GM12878 (cell line): ENCODE measurements around the gene RAB6B. TPM values are rescaled to one million over a fixed set of nuclear protein-coding genes. Genes with fewer than 3 reads are reported as not detected.

Experiments
- ATAC-seq: fragments of 200-7000 bp; cut with Tn5 transposase; 3 replicates; pipeline ENCODE4 v1.9.1; 2020; ENCODE audit warnings: mild to moderate bottlenecking, moderate library complexity
- BruUV-seq: library from RNA; stranded (reverse); fragments of 400-500 nt; replicated peaks from 2 replicates; lab custom pipeline; 2021; lab: Mats Ljungman, UMichigan
- CTCF ChIA-PET: fragments of 300-600 bp; sonication (Branson Sonifier 250); formaldehyde crosslinking; extraction: SDS; loops from one replicate; lab custom pipeline; 2021; ENCODE audit warnings: inconsistent platforms; lab: Yijun Ruan, JAX
- POLR2A ChIA-PET: fragments of 350-600 bp; formaldehyde crosslinking; extraction: SDS; loops from one replicate; lab custom pipeline; 2021; ENCODE audit warnings: inconsistent platforms; lab: Charles Lee
- RAD21 ChIA-PET: fragments of 300-600 bp; sonication (Branson Sonifier 250); formaldehyde crosslinking; loops from one replicate; lab custom pipeline; 2023; ENCODE audit warnings: antibody characterized with exemption; ENCODE audit not compliant: unreplicated experiment; lab: Charles Lee
- SMC1A ChIA-PET: fragments of 300-600 bp; sonication (Branson Sonifier 250); formaldehyde crosslinking; loops from one replicate; lab custom pipeline; 2023; ENCODE audit not compliant: unreplicated experiment, uncharacterized antibody; lab: Charles Lee
- DNase-seq: peaks from one replicate; pipeline ENCODE4 v3.0.0-alpha.2; 2011; ENCODE audit warnings: low read depth, low spot score
- FAIRE-seq: peaks from 3 replicates; lab custom pipeline; 2011; peaks lifted over from hg19 to GRCh38; lab: Jason Lieb, UNC
- H2AFZ ChIP-seq: 2 replicates; pipeline ENCODE4 v1.6.0; 2011; ENCODE audit warnings: low read depth, low read length, control low read depth; ENCODE audit not compliant: control insufficient read depth
- H3K27ac ChIP-seq: 2 replicates; pipeline ENCODE4 v1.5.1; 2011; ENCODE audit warnings: control low read depth; ENCODE audit not compliant: control insufficient read depth, insufficient read depth
- H3K27me3 ChIP-seq, 2 experiments: replicated peaks in 1 of 2; 2 replicates each; pipeline versions ENCODE4 v1.6.0 to v1.6.1; 2011; ENCODE audit warnings: low read length in 1 of 2; ENCODE audit not compliant: control insufficient read depth in 2 of 2, insufficient read depth in 2 of 2
- H3K36me3 ChIP-seq, 2 experiments: 2 replicates each; pipeline ENCODE4 v1.5.1; 2011; ENCODE audit warnings: low read length in 1 of 2; ENCODE audit not compliant: control insufficient read depth in 2 of 2, insufficient read depth in 2 of 2
- H3K4me1 ChIP-seq: 2 replicates; pipeline ENCODE4 v1.6.1; 2011; ENCODE audit warnings: mild to moderate bottlenecking, low read length, moderate library complexity, mixed read lengths; ENCODE audit not compliant: control insufficient read depth, insufficient read depth
- H3K4me2 ChIP-seq: 2 replicates; pipeline ENCODE4 v1.6.0; 2011; ENCODE audit warnings: control low read depth; ENCODE audit not compliant: control insufficient read depth, insufficient read depth
- H3K4me3 ChIP-seq: fragments of 200-600 bp; sonication (generic); 2 replicates; pipeline ENCODE4 v1.5.1; 2016
- H3K79me2 ChIP-seq: 2 replicates; pipeline ENCODE4 v1.6.0; 2011; ENCODE audit warnings: low read length; ENCODE audit not compliant: control insufficient read depth, insufficient read depth
- H3K9ac ChIP-seq: 2 replicates; pipeline ENCODE4 v1.8.0; 2011; ENCODE audit warnings: low read length, control low read depth, mixed read lengths; ENCODE audit not compliant: control insufficient read depth, insufficient read depth
- H3K9me3 ChIP-seq: replicated peaks from 3 replicates; pipeline ENCODE4 v1.5.1; 2011; ENCODE audit warnings: mild to moderate bottlenecking, low read length; ENCODE audit not compliant: control insufficient read depth, insufficient read depth
- H4K20me1 ChIP-seq: 2 replicates; pipeline ENCODE4 v1.6.0; 2011; ENCODE audit not compliant: control insufficient read depth, insufficient read depth
- CHD1 ChIP-seq: IDR thresholded peaks from 2 replicates; pipeline ENCODE4 v1.6.1; 2012; ENCODE audit warnings: low read depth, low read length, improper control_type of control experiment
- KDM1A ChIP-seq: fragments of 200-600 bp; sonication (generic); IDR thresholded peaks from 2 replicates; pipeline ENCODE4 v1.6.1; 2016; ENCODE audit warnings: borderline replicate concordance
- POLR2AphosphoS2 ChIP-seq: IDR thresholded peaks from 2 replicates; pipeline ENCODE4 v1.6.1; 2011; ENCODE audit warnings: low read depth, mild to moderate bottlenecking, low read length, improper control_type of control experiment, moderate library complexity
- POLR2AphosphoS5 ChIP-seq: IDR thresholded peaks from 2 replicates; pipeline ENCODE4 v1.6.1; 2011; ENCODE audit warnings: mild to moderate bottlenecking, low read length, inconsistent platforms
- SMARCA5 ChIP-seq: fragments of 450-650 bp; IDR thresholded peaks from 2 replicates; pipeline ENCODE4 v1.6.1; 2017; ENCODE audit warnings: mild to moderate bottlenecking
- TCF7 ChIP-seq: IDR thresholded peaks from 2 replicates; pipeline ENCODE4 v1.6.1; 2014; ENCODE audit warnings: antibody characterized with exemption, borderline replicate concordance
- YBX1 ChIP-seq: fragments of 450-650 bp; IDR thresholded peaks from 2 replicates; pipeline ENCODE4 v1.6.1; 2016; ENCODE audit warnings: antibody characterized with exemption
- YY1 ChIP-seq: IDR thresholded peaks from 2 replicates; pipeline ENCODE4 v1.6.1; 2011; ENCODE audit warnings: low read depth, mild to moderate bottlenecking, low read length
- WGBS: methylation state at CpG from one replicate; pipeline ENCODE4 v1.1.6; 2016; ENCODE audit warnings: low lambda C conversion rate; ENCODE audit not compliant: insufficient replicate concordance, insufficient coverage; ENCODE audit errors: missing lambda C conversion rate; 5-methylcytosine and 5-hydroxymethylcytosine counted together
- in situ Hi-C: fragments of 300-500 bp; cut with MboI; formaldehyde crosslinking; loops from 9 replicates; pipeline ENCODE4 v1.14.3; 2018; ENCODE audit warnings: mixed read lengths
- intact Hi-C: fragments of 100-400 bp; cut with micrococcal nuclease; formaldehyde crosslinking; loops from one replicate; pipeline ENCODE4 v1.14.2; 2022; ENCODE audit not compliant: unreplicated experiment
- polyA plus RNA-seq, 11 experiments: library from polyadenylated mRNA; depleted of rRNA in 4 of 11; unstranded in 6 of 11; stranded (reverse) in 5 of 11; fragments of >200 nt; fragmentation: Nextera tagmentation in 4 of 11; fragmentation: Illumina TruSeq in 1 of 11; extraction: Ambion mirVana in 4 of 11; extraction: Trizol in 1 of 11; gene quantifications; 1 replicate in 1 of 11; 2 replicates in 10 of 11; pipeline versions ENCODE4 v1.2.1 to v1.2.3, GENCODE V29; 2011 to 2016; ENCODE audit warnings: inconsistent platforms in 2 of 11, missing spikeins in 2 of 11, low read depth in 1 of 11
- total RNA-seq, 4 experiments: library from RNA; depleted of rRNA in 3 of 4; stranded (reverse); fragments of >200 nt in 3 of 4; fragmentation: Illumina TruSeq in 1 of 4; extraction: Trizol in 1 of 4; gene quantifications; 2 replicates each; pipeline versions ENCODE4 v1.2.1 to v1.2.3, GENCODE V29; 2013 to 2021
- TF ChIP-seq, protein P1 (sequence below): fragments of 450-650 bp; IDR thresholded peaks from 2 replicates; pipeline ENCODE4 v1.6.1; 2016; ENCODE audit warnings: mild to moderate bottlenecking

Gene RAB6B
- total and polyA plus RNA-seq, 10 of the 15 experiments (the other 5 are each of a cell fraction or from before 2014, with no cell fraction given): 0.01 to 0.16 (median 0.04) TPM; not detected in 5

DNA sequence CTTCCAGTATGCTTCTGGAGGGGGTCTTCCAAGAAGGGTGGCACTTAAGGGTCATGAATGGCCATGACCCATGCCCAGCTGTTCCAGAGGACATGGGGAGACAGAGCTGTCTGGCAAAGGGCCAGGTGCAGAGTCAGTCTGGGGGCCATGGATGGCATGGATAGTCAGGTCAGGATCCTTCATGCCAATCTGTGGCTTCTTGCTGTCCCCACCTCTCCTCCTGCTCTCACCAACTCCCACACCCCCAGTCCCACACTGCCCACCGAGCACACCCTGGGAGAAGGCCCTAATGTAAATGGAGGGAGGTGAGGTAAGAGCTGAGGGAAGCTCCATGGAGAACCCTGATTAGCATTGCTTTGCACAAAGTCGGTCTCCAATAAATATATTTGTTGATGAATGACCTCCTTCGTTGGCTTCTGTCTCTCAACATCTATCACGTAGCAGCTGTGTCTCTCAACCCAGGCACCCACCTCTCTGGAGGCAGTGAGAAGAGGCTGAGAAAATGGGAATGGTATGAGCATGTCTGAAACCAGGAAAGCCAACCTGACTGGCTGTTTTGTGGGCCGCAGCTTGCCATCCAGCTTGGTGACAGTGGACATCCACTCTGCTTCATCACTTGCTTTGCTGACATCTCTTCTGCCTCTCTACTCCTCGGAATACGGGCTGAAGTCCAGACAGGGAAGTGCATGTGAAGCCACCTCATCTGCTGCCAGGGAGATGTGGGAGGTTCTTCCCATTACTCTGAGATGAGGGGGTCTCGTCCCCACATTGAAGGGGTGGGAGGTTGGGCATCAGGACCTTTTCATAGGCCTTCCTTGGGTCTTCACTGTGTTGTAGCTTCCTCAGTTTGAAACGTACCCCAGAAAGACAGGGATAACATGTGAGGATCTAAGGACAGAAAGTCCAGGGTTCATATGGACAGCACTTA, 37.7 kb upstream of the RAB6B start:
- TF ChIP-seq YY1 (no peak), TCF7 (no peak), YBX1 (no peak), POLR2AphosphoS5 (no peak), KDM1A (no peak), CHD1 (no peak), SMARCA5 (no peak), POLR2AphosphoS2 (no peak)
- TF ChIP-seq, protein P1, sequence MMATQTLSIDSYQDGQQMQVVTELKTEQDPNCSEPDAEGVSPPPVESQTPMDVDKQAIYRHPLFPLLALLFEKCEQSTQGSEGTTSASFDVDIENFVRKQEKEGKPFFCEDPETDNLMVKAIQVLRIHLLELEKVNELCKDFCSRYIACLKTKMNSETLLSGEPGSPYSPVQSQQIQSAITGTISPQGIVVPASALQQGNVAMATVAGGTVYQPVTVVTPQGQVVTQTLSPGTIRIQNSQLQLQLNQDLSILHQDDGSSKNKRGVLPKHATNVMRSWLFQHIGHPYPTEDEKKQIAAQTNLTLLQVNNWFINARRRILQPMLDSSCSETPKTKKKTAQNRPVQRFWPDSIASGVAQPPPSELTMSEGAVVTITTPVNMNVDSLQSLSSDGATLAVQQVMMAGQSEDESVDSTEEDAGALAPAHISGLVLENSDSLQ: no peak
- TF ChIP-seq, all 136 proteins: peak for 0
- no peak overlapping the region for H3K4me2 ChIP-seq
- no TSS peak for BruUV-seq
- no peaks in the 10 kb centered on the region for H4K20me1 ChIP-seq
- ATAC-seq: no peak
- in situ Hi-C loops: loop anchor here (10.0 kb wide), 2 partner anchors 281 to 1199 kb away; no protein-coding TSS in a partner anchor
- H3K79me2 ChIP-seq: no peaks in the 10 kb centered on the region
- CTCF ChIA-PET: interaction anchor here (6.0 kb wide), 1 partner anchor 279 kb away, joined by 37 read pairs; no protein-coding TSS in a partner anchor
- no peaks in the 10 kb centered on the region for H3K27me3 ChIP-seq
- intact Hi-C loops: loop anchor here (5.0 kb wide), 1 partner anchor 259 kb away; no protein-coding TSS in a partner anchor
- no peaks in the 10 kb centered on the region for H3K9me3 ChIP-seq
- no peak overlapping the region for H3K4me3 ChIP-seq
- H3K9ac ChIP-seq: no peak overlapping the region
- SMC1A ChIA-PET: interaction anchor here (0.6 to 1.0 kb wide), 2 partner anchors 263 to 1204 kb away, joined by 3 to 4 read pairs; no protein-coding TSS in a partner anchor
- no peaks in the 10 kb centered on the region for H3K4me1 ChIP-seq
- FAIRE-seq: no peak
- 35% methylated on average over 9 of the region's 9 CpGs for WGBS
- POLR2A ChIA-PET: no interaction called here
- no peaks in the 10 kb centered on the region for H3K36me3 ChIP-seq
- RAD21 ChIA-PET: no interaction called here
- DNase-seq: no peak
- H2AFZ ChIP-seq: no peak overlapping the region
- H3K27ac ChIP-seq: no peak overlapping the region
